GM19240 (cell line): ENCODE data around the gene PANX1.
"Not testable (repeated sequence)": the region's sequence is repeated elsewhere in the genome, so short reads cannot be mapped to it uniquely, and the experiment has no call there.

ENCODE experiments used
- DNase-seq: peaks from one replicate; pipeline ENCODE4 v3.0.0; 2011; ENCODE audit warnings: low spot score; ENCODE audit not compliant: insufficient read length

PANX1 gene

GRCh38 chr11:94128746-94129511 is at the start of gene PANX1:
Gene PANX1 (plus strand): TSS chr11:94128841. CDS start chr11:94129313, 472 bp downstream.
- peak; percentile 52 for DNase-seq

- DNase-seq: no peak
These were observed 44.5 kb upstream of the PANX1 start for GRCh38 chr11:94084164-94084563.

DNA sequence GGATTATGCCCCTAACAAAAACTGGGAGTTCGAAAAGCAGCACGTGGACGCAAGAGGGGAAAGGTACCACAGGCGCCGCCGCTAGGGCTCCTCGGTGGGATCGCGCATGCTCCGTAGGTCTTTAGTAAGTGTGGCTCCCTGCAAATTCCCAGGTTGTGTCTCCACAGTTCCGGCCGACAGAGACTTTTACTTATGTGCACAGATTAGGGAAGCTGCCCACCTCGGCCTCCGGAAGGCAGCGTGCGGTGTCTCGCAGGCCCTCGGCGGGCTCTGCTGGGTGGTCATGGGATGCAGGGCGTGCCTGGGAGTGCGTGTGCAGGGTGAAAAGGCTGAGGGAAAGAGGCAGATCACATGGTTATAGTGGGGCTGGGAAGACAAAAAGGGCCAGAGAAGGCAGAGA is 39.7 kb upstream of the PANX1 start:
- no peak for DNase-seq

- DNase-seq: no peak
These were observed 39.3 kb upstream of the PANX1 start for GRCh38 chr11:94089341-94089740.

DNA sequence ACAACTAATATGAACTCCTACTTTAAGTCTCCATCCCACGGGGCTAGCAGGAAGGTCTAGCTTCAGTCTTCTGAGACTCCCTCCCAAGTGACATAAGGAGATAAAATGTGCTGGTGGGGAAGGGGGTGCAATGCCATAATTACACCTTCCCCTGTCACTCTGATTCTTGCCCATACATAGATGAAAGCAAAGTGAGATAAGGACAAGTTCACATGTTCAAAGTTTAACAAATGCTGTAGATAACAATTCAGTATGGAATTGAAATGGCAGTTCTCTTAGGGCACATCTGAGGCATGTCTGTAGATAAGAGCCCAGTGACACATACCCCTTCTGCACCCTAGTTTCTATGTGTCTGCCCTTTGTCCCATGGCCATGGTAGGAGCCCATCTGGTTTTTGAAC is 38.2 kb upstream of the PANX1 start:
- DNase-seq: no peak

DNA sequence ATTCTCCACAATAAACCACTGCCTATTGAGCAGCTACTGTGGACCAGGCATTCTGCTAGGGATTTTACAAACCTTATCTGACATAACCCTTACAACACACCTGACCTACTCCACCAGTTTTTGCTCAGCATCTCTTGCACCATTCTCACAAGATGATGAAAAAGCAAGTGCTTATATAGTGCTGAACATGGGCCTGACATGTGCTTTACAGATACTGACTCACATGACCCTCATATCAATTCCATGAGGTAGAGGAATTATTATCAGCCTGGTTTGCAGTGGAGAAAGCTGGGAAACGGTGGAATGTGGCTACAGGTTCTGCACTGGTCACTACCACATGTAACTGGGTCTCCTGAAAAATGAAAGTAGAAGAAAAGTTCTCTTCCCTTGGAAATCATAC is 37.5 kb upstream of the PANX1 start:
- DNase-seq: no peak

GRCh38 chr11:94100253-94100652 is 28.4 kb upstream of the PANX1 start:
- no peak for DNase-seq

- DNase-seq: no peak
These were observed 25.2 kb upstream of the PANX1 start for GRCh38 chr11:94103471-94103870.

DNA sequence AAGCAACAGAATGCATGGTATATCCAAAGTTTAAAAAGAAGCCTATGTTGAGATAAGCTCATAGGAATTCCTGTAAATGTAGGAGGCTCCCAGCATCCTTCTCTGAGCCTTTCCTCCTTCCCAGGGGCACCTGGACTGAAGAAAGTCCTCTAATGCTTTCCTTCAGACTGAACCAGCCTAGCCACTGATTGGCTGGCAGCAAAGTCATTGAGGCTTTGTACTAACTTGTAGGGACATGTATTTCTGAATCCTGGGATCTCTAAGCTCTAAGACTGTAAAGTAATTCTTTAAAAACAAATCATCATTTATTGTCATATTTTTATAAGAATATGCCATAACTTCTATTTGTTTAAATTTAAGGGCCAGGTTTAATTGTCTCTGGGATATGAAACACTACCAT is 23.9 kb upstream of the PANX1 start:
- no peak for DNase-seq

DNA sequence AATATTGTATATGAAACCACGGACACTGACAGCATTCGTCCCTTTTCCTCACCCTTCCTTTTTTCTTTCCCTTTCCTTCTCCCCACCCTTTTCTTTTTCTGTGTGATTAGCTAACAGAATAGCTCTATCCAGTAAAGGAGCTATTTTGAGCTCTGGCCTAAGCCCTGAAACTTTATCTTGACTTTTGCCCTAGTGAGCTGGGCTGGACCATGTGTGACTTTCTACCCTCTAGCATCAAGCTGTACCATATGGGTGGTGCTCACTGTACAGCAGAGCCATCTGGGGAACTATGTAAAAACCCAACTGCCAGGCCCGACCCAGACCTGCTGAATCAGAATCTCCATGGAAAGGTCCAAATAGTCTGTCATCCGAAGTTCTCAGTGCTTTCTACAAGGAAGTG is 21.9 kb upstream of the PANX1 start:
- DNase-seq: no peak

GRCh38 chr11:94107363-94107762 is 21.3 kb upstream of the PANX1 start:
- no peak for DNase-seq

- DNase-seq: no peak
These were observed 17.4 kb upstream of the PANX1 start for GRCh38 chr11:94111241-94111640.

DNA sequence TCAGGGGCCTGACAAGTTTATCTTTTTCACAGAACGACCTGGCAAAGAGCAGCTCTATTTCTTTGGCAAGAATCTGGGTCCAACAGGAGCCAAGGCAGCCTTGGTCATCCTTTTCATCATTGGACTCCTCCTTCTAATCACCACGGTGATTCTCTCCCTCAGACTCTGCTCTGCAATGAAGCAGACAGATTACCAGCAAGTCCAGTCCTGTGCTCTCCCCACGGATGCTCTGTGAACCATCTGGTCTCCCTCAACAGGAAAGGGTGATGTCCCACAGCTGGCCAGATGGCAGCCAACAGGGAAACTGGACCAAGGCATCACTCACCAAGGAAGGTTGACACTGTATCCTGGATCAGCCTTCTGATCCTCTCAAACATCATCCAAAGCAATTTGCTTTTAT is 17.0 kb upstream of the PANX1 start:
- no peak for DNase-seq

DNA sequence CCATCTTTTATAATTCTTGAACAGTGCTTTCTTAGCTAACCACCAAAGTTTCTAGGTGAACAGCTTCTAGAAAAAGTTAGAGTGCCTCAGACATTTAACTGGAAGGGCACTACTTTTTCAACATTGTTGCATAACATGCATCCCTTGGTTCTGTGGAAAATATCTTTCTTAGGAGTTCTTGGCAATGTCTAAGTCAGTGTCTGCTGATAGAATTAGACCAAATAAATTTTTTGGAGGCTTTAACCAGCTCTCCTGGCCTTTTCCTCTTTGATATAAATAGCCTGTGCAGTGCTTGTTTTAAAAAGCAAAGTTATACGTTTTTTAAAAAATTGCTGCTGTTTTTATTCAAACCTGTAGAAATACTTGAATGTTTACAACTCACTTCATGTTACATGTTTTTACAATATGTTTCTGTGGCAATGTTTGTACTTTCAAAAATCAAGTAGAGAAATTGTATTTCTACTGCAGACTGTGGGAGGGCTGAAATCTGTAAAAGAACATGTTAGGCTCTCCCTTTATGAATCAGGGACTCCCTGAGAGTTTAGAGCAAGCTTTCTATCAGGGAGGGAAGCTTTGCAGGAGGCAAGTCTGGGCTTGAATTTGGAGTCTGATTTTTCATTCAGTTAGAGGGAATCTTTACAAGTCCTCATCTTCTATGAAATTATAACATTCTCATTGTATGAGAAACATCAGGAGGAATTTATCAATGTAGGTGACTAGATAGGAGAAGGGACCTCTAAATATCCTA is 16.3 kb upstream of the PANX1 start:
- DNase-seq: no peak

DNA sequence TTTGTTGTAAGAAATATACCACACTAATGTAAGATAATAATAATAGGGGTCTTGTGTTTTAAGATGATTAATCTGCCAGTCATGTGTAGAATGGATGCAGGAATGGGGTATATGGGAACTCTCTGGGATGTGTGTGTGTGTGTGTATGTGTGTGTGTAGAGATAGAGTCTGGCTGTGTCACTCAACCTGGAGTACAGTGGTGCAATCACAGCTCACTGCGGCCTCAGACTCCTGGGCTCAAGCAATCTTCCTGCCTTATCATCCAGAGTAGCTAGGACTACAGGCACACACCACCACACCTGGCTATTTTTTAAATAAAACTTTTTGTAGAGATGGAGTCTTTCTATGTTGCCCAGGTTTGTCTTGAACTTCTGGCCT is 11.5 kb upstream of the PANX1 start:
- no peak for DNase-seq

GRCh38 chr11:94117871-94118270 is 10.8 kb upstream of the PANX1 start:
- DNase-seq: no peak

DNA sequence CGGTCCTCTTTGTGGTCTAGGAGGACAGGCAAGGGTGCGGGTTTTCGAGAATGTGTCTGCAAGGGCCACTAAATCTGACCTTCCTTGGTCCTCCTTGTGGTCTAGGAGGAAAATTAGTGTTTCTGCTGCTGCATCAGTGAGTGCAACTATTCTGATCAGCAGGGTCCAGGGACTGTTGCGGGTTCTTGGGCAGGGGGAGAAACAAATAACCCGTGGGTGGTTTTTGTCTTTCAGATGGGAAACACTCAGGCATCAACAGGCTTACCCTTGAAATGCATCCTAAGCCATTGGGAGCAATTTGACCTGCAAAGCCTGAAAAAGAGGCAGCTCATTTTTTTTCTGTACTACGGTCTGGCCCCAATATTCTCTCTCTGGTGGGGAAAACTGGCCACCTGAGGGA is 9.0 kb upstream of the PANX1 start:
- not testable (repeated sequence) for DNase-seq

DNA sequence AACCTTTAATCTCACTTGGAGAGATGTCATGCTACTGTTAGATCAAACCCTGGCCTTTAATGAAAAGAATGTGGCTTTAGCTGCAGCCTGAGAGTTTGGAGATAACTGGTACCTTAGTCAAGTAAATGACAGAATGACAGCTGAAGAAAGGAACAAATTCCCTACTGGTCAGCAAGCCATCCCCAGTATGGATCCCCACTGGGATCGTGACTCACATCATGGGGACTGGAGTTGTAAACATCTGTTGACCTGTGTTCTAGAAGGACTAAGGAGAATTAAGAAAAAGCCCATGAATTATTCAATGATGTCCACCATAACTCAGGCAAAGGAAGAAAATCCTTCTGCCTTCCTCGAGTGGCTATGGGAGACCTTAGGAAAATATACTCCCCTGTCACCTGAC is 8.1 kb upstream of the PANX1 start:
- DNase-seq: not testable (repeated sequence)

- no peak for DNase-seq
These were observed 7.7 kb upstream of the PANX1 start for GRCh38 chr11:94120946-94121345.

GRCh38 chr11:94125407-94126115 is 3.1 kb upstream of the PANX1 start:
- DNase-seq: no peak

DNA sequence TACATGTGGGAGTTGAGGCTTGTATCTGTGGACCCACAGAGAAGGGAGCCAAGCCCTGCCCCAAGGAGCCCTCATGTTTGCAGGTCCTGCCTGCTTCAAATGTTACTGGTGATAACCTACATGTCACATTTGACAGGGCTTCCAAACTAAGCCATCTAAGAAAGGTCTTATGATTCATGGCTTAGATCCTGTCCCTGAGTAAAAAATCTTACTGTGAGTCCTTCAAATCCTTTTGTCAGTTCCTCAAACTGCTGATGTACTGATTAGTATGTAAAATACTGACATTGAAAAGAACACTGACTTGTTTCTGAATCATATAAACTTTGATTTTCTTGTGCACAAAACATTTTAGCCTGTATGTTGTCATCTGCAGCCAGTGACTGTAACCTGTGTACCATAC is 1.0 kb upstream of the PANX1 start:
- no peak for DNase-seq

DNA sequence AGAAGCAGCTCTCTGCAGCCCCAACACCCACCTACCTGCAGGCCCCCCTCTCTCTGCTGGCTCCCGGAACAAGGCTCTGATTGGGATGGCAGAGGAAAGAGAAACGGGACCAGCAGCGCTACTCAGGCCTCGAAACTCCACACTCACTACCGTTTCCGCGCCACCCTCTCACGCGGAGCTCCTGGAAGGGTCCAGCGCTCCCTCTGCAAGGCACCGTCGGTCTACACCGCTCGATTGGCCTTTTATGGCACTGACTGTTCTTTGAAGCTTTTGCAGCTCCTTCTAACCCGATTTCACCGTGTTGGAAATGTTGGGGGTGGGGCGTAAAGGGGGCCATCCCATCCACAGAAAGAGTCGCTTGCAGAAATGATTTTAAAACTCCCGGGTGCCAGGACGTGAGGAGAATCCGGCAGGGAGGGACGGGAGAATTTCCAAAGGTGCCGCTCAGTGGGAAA is 323 bp upstream of the PANX1 start:
- no peak for DNase-seq
